NOMO-1 (cell line): ENCODE measurements around the gene PTPRN.

Experiments used
- DNase-seq, 2 experiments: peaks; one replicate each; lab custom pipeline; 2025; ENCODE audit not compliant: unreplicated experiment in 2 of 2; lab: John Stamatoyannopoulos, UW

PTPRN gene

DNA sequence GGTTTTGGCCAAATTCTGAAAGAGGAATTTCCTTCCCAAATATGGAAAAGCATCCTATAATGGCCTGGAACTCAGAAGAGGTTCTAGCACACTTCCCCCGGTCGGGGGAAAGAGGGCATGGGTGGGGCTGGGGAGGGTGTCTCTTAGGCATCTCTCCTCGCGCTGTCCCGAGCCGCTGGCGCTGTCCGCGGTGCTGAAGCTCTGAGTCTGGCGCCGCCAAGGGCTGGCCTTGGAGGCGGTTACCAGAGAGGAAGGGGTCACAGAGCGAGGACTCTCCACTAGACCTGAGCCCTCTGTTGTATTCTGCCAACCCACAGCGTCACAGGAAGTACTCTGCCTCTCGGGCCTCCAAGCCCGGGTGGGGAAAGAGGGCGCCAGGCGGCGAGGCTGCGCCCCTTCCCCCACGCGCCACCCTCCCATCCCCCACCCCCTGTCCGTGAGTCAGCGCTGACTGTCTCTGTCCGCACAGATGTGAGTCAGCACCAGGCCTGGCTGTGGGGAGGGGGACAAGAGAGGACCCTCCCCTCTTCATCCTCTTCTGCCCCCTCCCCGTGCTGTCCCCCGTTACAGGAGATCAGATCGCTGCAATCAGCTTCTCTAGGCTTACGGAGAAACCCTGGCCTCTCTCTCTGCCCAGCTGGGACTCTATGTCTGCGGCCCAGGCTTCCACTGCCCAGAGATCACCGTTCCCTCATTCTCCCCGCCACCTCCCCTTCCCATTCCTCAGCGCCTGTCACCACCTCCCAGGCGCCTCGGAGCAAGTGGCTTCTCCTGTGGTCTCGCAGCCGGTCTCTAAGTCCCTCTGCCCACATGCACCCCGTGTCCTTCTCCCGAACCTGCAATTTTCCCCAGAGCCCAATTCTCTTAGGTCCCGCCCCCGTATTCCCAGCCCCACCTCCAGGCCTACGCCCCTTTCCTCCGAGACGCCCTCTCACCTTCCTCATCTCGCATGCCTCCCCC lies 779 bp downstream of the PTPRN start:
- DNase-seq: peak; percentile 60 to 61

DNA sequence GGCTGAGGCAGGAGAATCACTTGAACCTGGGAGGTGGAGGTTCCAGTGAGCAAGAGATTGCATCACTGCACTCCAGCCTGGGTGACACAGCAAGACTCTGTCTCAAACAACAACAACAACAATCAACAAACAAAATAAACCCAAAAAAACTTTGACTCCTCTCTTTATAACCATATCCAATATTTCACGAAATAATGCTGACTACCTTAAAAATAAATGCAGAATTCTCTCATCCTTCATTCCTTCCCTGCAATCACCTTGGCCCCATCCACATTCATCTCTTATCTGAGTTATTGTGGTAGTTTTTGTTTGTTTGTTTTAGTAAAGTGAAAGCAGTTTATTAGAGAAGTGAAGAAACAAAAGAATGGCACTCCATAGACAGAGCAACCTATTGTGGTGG lies 3.2 kb downstream of the PTPRN start:
- DNase-seq: no peak

DNA sequence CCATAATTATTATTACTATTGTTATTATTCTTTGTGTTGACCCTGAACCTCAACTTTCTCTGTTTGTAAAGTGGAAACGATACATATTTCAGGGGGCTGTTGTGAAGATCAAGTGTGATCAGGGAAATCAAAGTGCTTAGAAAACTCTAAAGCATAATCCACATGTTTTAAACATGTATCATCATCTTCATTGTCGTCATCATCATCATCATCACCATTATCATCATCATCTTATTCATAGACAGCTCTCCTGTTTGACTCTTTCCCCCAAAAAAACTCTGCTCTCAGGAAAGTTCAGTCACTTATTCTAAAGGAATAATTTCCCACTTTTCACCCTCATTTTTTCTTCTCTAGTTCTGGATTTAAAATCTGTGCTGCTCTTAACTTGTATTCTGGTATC lies 5.0 kb downstream of the PTPRN start:
- DNase-seq: no peak

DNA sequence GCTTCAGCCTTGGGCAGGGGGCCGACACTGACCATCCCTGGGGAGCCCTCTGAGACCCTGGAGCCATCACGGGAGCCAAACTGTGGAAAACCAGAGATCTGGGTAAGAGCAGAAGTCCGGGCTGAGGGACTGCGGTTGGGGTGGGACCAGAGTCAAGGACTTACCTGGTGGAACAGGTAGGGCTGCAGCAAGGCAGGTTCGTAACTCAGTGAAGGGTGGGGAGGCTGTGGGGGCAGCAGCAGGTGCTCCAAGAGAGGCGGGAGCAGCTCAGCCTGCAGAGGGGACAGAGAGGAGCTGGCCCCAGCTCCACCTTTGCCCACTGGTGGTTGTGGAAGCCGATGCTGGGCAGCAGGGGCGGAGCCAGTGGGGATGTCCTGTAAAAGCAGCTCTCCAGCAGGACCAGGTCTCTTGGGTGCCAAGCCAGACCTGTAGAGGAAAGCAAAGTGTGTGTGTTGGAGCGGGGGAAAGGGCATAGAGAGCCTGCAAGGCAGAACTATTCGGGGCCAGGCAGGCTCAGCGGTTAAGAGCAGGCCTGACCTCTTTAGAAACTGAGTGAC lies 6.7 kb downstream of the PTPRN start:
- DNase-seq: no peak

DNA sequence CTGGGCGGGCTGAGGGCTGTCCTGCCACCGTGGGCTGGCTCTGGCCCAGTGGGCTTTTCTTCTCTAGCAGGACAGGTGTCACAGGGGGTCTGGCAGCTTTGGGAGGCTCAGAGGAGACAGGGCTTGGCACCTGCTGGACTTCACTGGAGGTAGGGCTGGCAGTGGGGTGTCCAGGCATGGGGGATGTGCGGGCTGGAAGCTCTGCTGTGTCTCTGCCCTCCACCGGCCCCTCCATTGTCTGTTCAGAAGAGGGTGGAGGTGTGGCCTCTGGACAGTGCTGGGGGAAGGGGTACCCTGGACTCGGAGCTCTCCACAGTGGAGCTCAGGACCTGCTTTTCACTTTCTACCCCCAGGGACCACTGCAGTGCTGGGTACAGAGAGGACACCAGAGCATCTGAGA lies 9.2 kb downstream of the PTPRN start:
- DNase-seq: no peak

DNA sequence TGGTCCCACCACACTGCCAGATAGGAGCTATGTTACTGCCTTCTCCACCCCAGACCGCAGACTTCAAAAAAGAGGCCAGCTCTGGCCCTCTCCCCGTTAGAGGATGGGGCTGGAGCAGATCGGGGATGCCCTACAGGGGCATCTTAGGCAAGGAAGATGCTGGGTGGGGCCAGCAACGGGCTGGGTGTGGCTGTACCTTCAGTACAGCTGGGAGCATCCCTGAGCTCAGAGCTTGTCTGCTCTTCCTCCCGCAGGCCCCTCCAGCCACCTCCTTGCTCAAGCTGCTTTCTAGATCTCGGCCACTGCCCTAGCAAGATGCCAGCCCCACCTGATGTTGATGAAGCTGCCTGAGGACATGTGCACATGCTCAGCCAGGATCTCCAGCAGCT lies 9.8 kb downstream of the PTPRN start:
- DNase-seq: no peak

DNA sequence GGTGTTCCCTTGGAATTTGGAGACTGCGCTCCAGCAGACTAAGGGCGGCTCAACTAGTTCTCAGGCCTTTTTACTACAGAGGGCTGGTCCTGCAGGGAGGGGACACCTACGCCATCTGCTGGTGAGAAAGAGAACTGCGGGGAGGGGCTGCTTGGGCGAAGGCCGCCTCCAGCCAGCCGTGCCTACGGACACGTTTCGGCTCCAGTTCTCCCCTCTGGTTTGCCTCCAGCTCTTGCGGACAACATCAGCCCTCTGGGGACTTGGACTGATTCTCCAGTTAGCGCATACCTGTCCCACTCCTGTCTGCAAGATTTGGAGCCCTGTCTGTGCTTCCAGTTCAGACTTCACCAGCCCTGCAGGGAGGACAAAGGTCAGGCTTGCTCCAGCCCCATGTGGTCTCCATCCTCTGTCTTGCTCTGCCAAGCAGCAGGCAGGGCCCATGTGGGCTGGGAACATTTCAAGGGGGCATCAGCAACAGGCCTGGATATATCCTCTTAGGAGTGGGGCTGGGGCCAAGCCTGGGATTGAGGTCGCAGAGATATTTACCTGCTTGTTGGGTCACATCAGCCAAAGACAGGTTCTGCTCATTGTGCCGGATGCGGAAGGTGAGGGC lies 10.3 kb downstream of the PTPRN start:
- peak; percentile 61 to 78 for DNase-seq

DNA sequence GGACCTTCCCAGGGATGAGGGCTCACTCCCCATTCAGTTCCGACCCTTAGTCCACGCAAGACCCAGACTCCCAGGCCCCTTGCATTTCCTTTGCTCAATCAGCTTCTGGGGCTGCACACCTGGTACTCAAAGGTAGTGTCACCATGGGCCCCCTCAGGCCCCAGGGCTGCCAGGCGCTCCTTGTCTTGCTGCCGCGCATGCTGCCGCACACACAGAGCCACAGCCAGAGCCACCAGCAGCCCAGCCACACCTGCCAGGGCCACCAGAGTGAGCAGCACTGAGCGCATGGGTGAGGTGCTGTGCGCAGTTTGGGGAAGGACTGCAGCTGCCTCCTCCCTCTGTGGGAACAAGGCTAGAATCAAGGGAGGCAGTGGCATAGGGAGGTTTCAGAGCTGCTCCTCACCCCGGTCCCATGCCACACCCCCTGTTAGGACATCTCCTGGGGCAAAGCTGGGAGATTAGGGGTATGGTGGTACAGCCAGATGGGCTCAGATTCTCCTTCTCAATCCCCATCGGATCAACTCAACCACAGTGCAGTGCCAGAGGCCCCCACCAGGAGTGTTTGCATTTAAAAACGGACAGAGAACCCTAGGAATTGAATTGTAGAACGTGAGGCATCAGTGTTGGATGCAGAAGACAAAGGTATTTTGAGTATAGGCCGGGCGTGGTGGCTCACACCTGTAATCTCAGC lies 11.3 kb downstream of the PTPRN start:
- no peak for DNase-seq

DNA sequence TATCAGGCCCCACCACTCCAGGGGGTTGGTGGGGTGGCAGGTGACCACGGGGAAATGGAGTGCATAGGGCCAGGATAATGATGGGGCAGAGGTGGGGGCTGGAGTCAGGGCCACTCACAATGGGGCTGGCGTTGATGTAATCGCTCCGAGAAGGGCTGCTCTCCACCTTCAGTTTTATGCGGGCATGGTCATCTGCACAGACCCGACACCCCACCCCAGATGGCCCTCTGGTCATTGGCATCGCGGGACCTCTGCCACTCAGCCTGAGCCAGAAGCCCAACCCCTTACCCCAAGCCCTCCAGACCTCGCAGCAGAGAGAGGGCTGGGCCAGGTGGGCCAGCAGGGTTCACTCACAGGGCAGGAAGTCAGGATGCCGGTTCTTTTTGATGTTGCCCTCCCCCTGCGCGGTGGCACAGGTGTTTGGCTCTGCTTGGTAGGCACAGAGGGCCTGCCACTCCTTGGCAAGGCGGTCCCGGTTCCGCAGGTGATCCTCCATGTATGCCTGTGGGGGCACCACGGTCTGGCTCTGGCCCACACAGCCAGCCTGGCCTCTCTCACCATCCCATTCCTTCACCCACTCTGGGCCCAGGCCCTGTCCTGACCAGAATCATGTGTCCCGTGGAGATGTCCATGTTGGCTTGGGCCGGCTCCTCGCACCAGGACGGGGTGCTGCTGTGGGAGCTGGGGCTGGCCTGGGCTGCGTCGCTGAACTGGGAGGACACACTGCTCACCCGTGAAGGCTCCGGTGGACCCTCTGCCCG lies 12.4 kb downstream of the PTPRN start:
- DNase-seq: no peak

DNA sequence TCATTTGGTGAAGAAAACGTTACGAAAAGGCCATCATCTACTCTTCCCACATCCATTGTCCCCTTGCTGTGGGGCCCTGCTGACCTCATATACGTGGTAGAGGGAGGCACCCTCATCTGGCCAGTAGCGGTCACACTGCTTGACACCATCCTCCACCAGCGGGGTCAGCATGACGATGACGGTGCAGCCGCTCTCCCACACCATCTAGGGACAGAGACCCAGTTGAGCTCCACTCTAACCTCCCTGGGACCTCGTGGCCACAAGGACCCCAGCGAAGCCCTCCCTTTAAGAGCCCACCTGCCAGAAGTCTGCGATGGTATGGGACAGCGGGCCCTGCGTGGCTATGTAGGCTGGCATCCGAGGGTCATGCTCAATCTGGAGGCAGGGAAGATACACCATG lies 13.1 kb downstream of the PTPRN start:
- DNase-seq: no peak

DNA sequence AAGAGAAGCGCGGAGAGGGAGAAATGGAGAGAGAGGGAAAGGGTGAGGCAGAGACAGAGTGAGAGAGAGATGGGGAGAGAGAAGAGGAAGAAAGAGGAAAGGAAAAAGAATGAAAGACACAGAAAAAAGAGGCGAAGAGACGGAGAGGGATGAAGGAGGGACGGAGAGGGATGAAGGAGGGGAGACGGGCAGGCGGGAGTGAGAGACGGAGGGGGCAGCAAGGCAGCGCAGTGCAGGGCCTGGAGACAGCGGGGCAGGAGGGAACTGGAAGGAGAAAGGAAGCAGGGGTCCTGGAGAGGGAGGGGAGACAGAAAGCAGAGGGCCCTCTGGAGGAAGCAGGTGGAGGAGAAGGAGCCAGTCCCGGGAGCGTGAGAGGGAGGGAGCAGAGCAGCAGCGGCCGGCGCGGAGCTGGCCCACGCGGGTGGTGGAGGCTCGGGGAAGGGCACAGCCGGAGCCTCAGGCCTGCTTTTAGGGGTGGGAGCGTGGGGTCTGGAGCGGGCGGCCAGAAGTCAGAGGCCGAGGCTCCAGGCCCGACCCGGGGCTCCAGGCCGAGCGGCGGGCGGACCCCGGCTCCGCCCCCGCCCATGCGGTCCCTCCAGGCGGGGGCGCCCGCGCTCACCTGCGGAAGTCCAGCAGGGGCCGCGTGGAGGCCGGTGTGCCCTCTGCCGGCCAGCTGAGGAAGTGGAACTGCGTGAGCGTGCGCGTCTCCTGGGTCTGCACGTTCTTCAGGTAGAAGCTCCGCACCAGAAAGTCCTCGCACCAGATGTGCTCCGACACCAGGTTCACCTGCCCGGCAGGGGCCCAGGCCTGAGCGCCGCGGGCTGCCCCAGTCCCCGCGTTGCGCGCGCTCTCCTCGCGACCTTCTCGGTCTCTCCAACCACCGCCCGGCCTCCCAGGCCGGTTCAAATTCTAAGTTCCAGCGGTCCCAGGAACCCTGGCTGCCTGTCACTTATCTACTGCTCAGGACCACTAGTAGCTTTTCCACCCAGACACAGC lies 14.5 kb downstream of the PTPRN start:
- peak; percentile 77 to 79 for DNase-seq

DNA sequence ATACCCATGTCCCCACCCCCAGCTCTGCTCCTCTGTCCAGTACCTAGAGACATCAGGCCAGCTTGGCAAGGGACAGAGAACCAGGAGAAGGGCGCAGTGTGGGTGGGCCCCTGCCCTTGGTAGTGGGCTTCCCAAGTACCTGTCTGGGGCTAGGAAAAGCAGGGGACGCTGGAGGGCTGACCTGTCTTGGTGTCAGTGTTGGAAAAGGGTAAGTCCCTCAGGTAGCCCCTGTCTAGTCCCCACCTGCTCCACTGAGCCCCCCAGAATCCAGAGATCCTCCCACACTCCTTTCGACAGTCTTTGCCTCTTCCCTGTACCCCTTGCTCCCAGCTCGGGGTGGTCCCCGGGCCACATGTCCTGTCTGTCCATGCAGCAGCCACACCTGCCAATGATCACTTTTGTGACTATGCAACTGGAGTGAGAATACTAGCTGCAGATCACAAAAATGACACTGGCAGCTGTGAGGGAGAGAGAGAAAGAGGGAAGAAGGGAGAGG lies 15.4 kb downstream of the PTPRN start:
- DNase-seq: no peak

DNA sequence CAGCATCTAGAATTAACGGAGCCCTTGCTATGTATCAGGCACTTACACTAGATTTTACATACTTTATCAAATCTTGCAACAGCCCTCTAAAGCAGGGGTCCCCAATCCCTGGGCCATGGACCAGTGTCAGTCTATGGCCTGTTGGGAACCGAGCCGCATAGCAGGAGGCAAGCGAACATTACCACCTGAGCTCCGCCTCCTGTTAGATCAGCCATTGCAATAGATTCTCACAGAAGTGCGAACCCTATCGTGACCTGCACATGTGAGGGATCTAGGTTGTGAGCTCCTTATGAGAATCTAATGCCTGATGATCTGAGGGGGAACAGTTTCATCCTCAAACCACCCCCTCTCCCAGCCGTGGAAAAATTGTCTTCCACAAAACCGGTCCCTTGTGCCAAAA lies 16.6 kb downstream of the PTPRN start:
- no peak for DNase-seq

DNA sequence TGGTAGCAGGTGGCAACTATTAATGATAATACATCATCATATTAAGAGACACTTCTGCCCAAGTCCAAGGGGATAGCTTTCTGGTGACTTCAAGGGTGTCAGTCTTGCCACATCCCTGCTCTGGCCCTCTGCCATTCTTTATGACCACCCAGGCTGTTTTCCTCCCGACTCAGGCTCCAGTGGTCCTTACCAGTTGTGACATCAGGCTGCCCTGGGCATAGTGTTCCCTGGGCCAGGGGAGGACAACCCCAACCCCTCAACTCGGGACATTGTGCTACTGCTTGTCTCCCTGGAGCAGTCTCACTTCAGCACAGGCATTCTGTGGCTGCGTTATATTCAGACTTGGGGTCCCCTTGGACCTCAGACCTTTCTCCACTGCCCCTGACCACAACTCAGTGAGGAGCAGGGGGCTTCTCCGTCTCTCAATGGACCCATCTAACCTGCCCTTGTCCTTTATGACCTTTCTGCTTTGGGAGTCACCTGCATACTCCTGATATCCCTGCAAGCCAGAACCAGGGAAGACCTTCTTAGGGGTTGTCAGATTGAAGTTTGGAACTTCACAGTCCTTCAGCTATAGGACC lies 17.2 kb downstream of the PTPRN start:
- no peak for DNase-seq

DNA sequence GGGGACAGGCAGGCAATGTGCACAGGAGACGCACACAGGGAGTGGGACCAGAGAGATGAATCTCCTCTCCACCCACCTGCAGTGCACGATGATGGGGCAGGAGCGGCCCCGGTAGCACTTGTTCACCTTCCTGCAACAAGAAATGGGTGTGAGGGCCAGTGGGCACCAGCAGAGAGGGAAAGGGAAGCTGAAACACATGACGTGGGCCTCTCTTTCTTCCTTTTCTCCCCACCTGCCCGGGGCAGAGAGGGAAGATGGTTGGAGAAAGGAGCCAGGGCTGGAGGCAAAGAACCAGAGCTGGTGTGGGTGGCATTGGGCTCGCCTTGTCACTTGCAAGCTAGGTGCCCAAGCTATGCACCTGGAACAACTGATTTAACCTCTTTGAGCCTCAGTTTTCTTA lies 17.8 kb downstream of the PTPRN start:
- no peak for DNase-seq

DNA sequence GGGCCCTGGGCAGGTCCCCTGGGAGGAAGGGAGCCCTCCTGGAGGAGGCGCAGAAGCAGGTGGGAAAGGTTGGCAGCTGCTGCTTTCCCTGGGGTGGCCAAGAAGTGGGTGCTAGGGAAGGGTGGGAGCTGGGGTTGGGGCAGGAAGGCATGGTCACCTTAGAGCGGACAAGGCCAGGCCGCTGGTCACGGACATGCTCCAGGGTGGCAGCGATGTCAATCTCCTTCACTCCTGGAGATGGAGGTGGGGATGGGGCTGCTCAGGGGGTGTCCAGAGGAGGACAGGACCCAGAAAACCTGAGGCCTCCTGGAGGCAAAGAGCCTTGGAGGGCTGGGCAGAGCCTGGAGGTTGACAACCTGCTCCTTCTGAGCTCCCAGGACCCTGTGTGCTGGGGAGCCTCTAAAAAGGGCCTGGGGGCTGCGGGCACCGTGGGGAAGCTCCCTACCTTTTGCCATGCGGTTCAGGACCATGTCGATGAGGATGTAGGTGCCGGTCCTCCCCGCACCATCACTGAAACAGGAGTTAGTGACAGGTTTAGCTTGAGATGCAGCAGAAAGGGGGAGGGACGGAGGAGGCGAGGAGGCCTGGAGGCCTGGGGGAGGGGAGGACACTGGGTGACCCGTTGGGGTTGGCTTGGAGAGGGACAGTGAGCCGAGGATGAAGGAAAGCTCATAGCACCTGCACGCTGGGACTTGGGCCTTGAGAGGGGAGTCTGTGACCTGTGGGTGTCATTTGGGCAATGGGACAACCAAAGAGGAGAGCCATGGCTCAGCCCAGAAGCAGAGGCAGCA lies 18.6 kb downstream of the PTPRN start:
- DNase-seq: no peak

DNA sequence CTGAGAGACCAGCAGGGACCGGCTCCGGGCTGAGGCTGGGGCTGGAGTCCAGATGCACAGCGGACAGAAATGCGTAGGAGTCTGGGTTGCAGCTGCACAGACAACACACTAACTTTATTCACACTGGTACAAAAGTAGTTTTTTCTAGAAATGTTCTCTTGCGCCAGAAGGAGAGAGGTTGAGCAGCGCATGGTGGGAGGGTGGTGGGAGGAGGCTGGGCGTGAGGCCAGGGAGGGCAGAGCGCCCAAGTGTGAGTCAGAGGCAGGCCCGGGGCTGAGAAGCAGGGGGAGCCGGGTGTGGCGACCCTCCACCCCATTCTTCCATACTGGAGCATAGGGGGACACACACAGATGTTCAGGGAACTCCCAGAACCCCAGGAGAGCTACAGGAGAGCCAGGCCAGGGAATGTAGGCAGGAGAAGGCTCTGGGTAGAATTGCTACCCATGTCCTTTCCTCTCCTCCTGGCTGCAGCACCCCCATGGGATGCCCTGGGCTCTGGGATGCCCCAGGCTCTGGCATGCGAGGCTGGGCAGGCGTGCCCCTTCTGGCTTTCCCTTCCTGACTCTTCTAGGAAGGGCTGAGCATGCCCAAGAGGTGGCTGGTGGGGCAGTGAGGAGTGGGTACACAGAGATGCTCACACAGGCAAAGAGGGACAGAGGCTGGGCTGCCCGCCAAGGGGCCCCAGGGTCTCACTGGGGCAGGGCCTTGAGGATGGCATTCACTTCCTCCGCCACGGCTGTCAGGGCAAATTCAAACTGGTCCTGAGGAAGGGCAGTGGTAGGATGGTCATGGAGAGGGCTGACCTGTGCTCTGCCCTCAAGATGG lies 19.5 kb downstream of the PTPRN start:
- no peak for DNase-seq
